Karpas-422 (cell line): ENCODE measurements around the gene PINK1. TPM values are rescaled to one million over a fixed set of nuclear protein-coding genes. Genes with fewer than 3 reads are reported as not detected.

Experiments used
- DNase-seq: peaks from one replicate; pipeline ENCODE4 v3.0.0-alpha.2; 2015
- H2AFZ ChIP-seq: fragments of 200-600 bp; sonication (generic); 2 replicates; pipeline ENCODE4 v1.6.1; 2014; ENCODE audit warnings: antibody characterized with exemption, low read length, mixed read lengths
- H3K27ac ChIP-seq: fragments of 200-600 bp; sonication (generic); 2 replicates; pipeline ENCODE4 v1.5.1; 2014; ENCODE audit warnings: mild to moderate bottlenecking, low read length, moderate library complexity
- H3K27me3 ChIP-seq: fragments of 200-600 bp; sonication (generic); 2 replicates; pipeline ENCODE4 v1.6.1; 2014; ENCODE audit warnings: low read length, mixed read lengths
- H3K36me3 ChIP-seq: fragments of 200-600 bp; sonication (generic); 2 replicates; pipeline ENCODE4 v1.6.1; 2014; ENCODE audit warnings: low read length, mixed read lengths; ENCODE audit not compliant: insufficient read depth
- H3K4me1 ChIP-seq: fragments of 200-600 bp; sonication (generic); 2 replicates; pipeline ENCODE4 v1.6.1; 2014; ENCODE audit warnings: mild to moderate bottlenecking, low read length, mixed read lengths
- H3K4me2 ChIP-seq: fragments of 200-600 bp; sonication (generic); 2 replicates; pipeline ENCODE4 v1.6.1; 2014; ENCODE audit warnings: low read length, low read depth, mild to moderate bottlenecking; ENCODE audit not compliant: poor library complexity, severe bottlenecking
- H3K4me3 ChIP-seq: fragments of 200-600 bp; sonication (generic); 2 replicates; pipeline ENCODE4 v1.5.1; 2014; ENCODE audit warnings: mild to moderate bottlenecking, antibody characterized with exemption, low read length, mixed read lengths
- H3K79me2 ChIP-seq: fragments of 200-600 bp; sonication (generic); 2 replicates; pipeline ENCODE4 v1.6.1; 2014; ENCODE audit warnings: mild to moderate bottlenecking, low read length, mixed read lengths
- H3K9ac ChIP-seq: fragments of 200-600 bp; sonication (generic); 2 replicates; pipeline ENCODE4 v1.6.0; 2014; ENCODE audit warnings: low read length
- H3K9me2 ChIP-seq: fragments of 200-600 bp; sonication (generic), shearing (Covaris generic); replicated peaks from 2 replicates; pipeline ENCODE4 v1.6.0; 2014; ENCODE audit warnings: mild to moderate bottlenecking, low read length, moderate library complexity; ENCODE audit not compliant: insufficient read depth
- H3K9me3 ChIP-seq: fragments of 300-700, 200-600 bp; sonication (generic); 2 replicates; pipeline ENCODE4 v1.6.1; 2014; ENCODE audit warnings: low read length, mixed read lengths
- H4K20me1 ChIP-seq: fragments of 200-600 bp; sonication (generic); 2 replicates; pipeline ENCODE4 v1.6.1; 2014; ENCODE audit warnings: mild to moderate bottlenecking, antibody characterized with exemption, low read length, low read depth; ENCODE audit not compliant: insufficient read depth
- total RNA-seq: library from RNA; depleted of rRNA; stranded (reverse); fragments of >200 nt; shearing (Covaris generic); gene quantifications from 2 replicates; pipeline ENCODE4 v1.2.3, GENCODE V29; 2014; ENCODE audit warnings: low replicate concordance

PINK1 gene
- total RNA-seq, 1 experiment from 2014 or later, result 4.0 TPM

GRCh38 chr1:20660363-20660762 is 27.1 kb downstream of the PINK1 start:
- Histone ChIP-seq H3K9ac (peak overlapping the region; percentile 96), H3K9me3 (no peaks in the 10 kb centered on the region), H3K27ac (peak overlapping the region; percentile 33; the same call in 1 of the 2 replicates)

DNA sequence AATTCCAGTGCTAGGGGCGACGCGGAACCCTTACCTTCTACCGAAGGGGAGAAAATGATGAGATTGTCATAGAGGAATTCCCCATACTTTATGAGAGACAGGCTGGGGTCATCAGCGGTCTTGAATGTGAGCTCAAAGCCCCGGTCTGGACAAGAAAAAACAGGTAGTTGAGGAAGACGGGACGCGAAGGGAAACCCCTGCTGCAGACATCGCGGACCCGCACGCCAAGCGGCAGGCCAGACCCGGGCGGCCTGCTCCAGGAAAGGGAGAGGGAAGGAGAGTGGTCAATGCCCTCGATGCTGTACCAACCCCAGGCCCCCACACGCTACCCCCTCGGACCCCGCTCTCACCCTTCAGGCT is 27.6 kb downstream of the PINK1 start:
- peaks cover 21% of the 10 kb centered on the region for H3K4me1 ChIP-seq
- H3K27me3 ChIP-seq, result no peaks in the 10 kb centered on the region
- peak overlapping the region; percentile 93 for H3K4me2 ChIP-seq
- peaks cover 57% of the 10 kb centered on the region for H3K79me2 ChIP-seq
- H3K27ac ChIP-seq, result peak overlapping the region; percentile 33; the same call in 1 of the 2 replicates
- H3K9me3 ChIP-seq, result no peaks in the 10 kb centered on the region
- H3K9ac ChIP-seq, result peak overlapping the region; percentile 96
- H2AFZ ChIP-seq, result peak overlapping the region; percentile 67; the same call in 1 of the 2 replicates
- H3K36me3 ChIP-seq, result peaks cover 17% of the 10 kb centered on the region; the same call in 1 of the 2 replicates
- peak; percentile 56 for DNase-seq
- H4K20me1 ChIP-seq, result peaks cover 17% of the 10 kb centered on the region
- H3K4me3 ChIP-seq, result peak overlapping the region; percentile 92
- no peaks in the 10 kb centered on the region for H3K9me2 ChIP-seq

More at GRCh38 chr1:20660363-20660762, 27.1 kb downstream of the PINK1 start:
- Histone ChIP-seq H3K4me3 (peak overlapping the region; percentile 92), H2AFZ (no peak overlapping the region), H3K4me2 (peak overlapping the region; percentile 93), H3K27me3 (no peaks in the 10 kb centered on the region), H3K79me2 (peaks cover 57% of the 10 kb centered on the region), H3K9me2 (no peaks in the 10 kb centered on the region), H3K4me1 (peaks cover 21% of the 10 kb centered on the region), H3K36me3 (peaks cover 20% of the 10 kb centered on the region; the same call in 1 of the 2 replicates), H4K20me1 (peaks cover 22% of the 10 kb centered on the region)
- DNase-seq, result peak; percentile 50

DNA sequence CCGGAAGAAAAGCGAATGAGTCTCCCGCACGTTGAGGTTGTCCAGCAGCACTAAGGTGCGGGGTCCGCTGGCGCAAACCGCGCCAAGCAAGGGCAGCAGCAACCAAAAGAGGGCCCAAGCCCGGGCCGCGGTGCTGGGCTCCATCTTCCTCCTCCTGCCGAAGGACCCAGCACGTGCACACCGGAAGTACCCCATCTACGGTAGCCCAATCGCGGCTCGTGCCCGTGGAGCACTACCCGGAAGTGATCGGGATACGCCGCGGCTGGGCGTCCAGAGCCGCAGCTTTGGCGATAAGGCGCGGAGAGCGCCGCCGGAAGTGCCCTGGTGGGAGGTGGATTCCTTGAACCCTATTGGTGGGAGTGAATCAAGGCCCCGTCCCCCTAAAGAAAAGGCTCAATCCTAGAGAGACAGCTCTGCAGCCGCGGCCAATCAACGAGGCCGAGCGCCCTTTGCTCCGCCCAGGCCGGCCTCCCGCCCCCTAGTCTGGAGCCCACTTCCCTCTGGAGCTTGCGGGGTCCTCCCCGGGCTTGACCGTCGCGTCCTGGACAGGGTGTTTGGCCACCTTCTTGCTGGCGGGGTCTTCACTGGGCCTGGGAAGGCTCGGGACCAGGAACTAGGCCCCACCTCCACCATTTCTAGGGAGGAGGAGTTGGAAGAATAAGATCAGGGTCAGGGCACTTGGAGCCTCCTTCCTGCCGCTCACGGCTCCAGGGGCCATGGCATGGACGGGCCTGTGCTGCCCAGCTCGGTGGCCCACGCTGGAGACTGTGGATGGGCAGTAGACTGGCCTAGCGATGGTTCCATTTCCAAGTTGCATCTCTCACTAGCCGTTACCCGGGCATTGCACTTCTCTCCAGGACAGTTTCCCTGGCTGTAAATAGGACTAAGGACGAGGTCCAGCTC is 28.2 kb downstream of the PINK1 start, which contains the start of gene DDOST:
DDOST (minus strand) TSS at position 163 of the 903 bp plus-strand sequence; CDS start at position 144, 19 bp downstream.
- Histone ChIP-seq H3K27ac (peak within 1 kb of the TSS; percentile 33; the same call in 1 of the 2 replicates), H3K9me3 (no peaks in the 10 kb centered on the region), H4K20me1 (peaks cover 16% of the 10 kb centered on the region), H3K79me2 (peaks cover 54% of the 10 kb centered on the region), H3K9ac (peak within 1 kb of the TSS; percentile 96), H3K4me1 (peaks cover 21% of the 10 kb centered on the region), H3K27me3 (no peaks in the 10 kb centered on the region), H3K36me3 (peaks cover 12% of the 10 kb centered on the region; the same call in 1 of the 2 replicates), H3K4me3 (peak within 1 kb of the TSS; percentile 92), H3K9me2 (no peaks in the 10 kb centered on the region), H2AFZ (peak within 1 kb of the TSS; percentile 67; the same call in 1 of the 2 replicates), H3K4me2 (peak within 1 kb of the TSS; percentile 93)
- peak; percentile 99 for DNase-seq

DNA sequence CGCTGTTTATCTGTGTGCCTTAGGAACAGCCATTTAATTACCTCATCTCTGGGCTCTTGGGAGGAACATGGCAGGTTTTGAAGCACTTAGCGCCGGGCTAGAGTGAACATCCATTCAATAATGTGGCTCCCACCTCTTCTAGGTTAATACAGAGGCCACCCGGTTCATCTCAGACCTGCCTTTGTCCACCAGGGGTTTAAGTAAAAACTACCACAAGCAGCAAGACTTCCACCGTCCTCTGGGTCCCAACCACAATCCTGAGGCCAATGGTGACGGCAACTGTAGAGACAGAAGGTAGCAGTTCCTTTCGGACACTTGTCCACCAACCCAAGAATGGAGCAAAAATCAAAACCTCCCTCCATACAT is 28.8 kb downstream of the PINK1 start:
- no peak overlapping the region for H2AFZ ChIP-seq
- no peak for DNase-seq
- H3K9me2 ChIP-seq, result no peaks in the 10 kb centered on the region
- H3K9me3 ChIP-seq, result no peaks in the 10 kb centered on the region
- H3K79me2 ChIP-seq, result peaks cover 48% of the 10 kb centered on the region
- H3K4me1 ChIP-seq, result peaks cover 24% of the 10 kb centered on the region
- H3K36me3 ChIP-seq, result peaks cover 10% of the 10 kb centered on the region; the same call in 1 of the 2 replicates
- peak overlapping the region; percentile 84 for H3K4me2 ChIP-seq
- H3K4me3 ChIP-seq, result peak overlapping the region; percentile 92
- peaks cover 12% of the 10 kb centered on the region for H4K20me1 ChIP-seq
- H3K27me3 ChIP-seq, result no peaks in the 10 kb centered on the region
- peak overlapping the region; percentile 85 for H3K9ac ChIP-seq
- no peak overlapping the region; the same call in 1 of the 2 replicates for H3K27ac ChIP-seq

DNA sequence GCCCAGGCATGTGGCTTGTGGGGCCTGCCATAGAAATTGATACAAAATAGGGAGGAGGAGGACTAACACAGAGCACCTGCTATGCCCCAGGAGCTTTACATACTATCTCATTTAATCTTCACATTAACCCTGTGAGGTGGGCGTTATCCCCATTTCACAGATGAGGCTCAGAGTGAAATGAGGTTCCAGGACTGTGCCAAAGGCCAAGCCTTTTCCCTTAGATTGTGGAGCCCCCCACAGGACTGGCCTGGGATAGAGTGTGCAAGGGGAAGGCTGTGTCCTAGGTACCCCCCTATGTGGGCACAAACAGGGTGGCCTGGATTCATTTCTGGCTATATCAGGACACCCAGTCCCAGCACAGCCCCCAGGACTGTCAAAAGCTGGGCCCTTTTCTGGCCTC is 30.1 kb downstream of the PINK1 start:
- H3K36me3 ChIP-seq, result peaks cover 5% of the 10 kb centered on the region; the same call in 1 of the 2 replicates
- H3K9ac ChIP-seq, result no peak overlapping the region
- H3K79me2 ChIP-seq, result peaks cover 35% of the 10 kb centered on the region
- no peak overlapping the region for H2AFZ ChIP-seq
- peaks cover 12% of the 10 kb centered on the region for H4K20me1 ChIP-seq
- H3K27me3 ChIP-seq, result no peaks in the 10 kb centered on the region
- no peak overlapping the region for H3K4me2 ChIP-seq
- no peak overlapping the region for H3K4me3 ChIP-seq
- H3K9me3 ChIP-seq, result no peaks in the 10 kb centered on the region
- H3K9me2 ChIP-seq, result no peaks in the 10 kb centered on the region
- peaks cover 28% of the 10 kb centered on the region for H3K4me1 ChIP-seq
- no peak overlapping the region for H3K27ac ChIP-seq
- peak; percentile 40 for DNase-seq

GRCh38 chr1:20663969-20664715 is 30.9 kb downstream of the PINK1 start:
- H4K20me1 ChIP-seq, result peaks cover 12% of the 10 kb centered on the region
- no peaks in the 10 kb centered on the region for H3K27me3 ChIP-seq
- H3K4me3 ChIP-seq, result no peak overlapping the region
- peaks cover 28% of the 10 kb centered on the region for H3K4me1 ChIP-seq
- no peak overlapping the region for H3K4me2 ChIP-seq
- H3K36me3 ChIP-seq, result peaks cover 5% of the 10 kb centered on the region; the same call in 1 of the 2 replicates
- H3K9me2 ChIP-seq, result no peaks in the 10 kb centered on the region
- H3K79me2 ChIP-seq, result peaks cover 27% of the 10 kb centered on the region
- no peak overlapping the region for H2AFZ ChIP-seq
- no peaks in the 10 kb centered on the region for H3K9me3 ChIP-seq
- H3K27ac ChIP-seq, result no peak overlapping the region
- H3K9ac ChIP-seq, result no peak overlapping the region
- DNase-seq, result peak; percentile 34

DNA sequence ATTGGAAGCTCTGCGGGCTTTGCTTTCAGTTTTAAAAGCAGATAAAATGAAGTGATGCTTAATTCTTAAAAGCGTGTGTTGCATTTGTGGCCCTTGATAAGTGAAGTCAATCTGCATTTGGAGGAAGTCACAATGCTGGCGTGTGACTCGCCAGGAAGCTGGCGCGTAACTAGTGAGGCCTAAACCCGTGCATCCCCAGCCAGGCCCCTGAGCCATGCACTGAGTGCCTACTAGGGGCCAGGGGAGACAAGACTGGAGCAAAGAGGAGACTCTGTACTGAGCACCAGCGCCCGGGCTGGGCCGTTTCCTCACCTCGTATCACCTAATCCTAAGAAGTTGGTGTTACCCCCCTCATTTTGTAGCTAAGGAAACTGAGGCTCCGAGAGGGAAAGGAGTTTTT is 32.5 kb downstream of the PINK1 start:
- Histone ChIP-seq H2AFZ (no peak overlapping the region), H3K9me2 (no peaks in the 10 kb centered on the region), H3K4me2 (no peak overlapping the region), H3K9me3 (no peaks in the 10 kb centered on the region), H4K20me1 (peaks cover under 1% of the 10 kb centered on the region; the same call in 1 of the 2 replicates), H3K36me3 (no peaks in the 10 kb centered on the region), H3K9ac (no peak overlapping the region), H3K79me2 (peaks cover 11% of the 10 kb centered on the region), H3K27ac (no peak overlapping the region), H3K27me3 (no peaks in the 10 kb centered on the region), H3K4me1 (peaks cover 14% of the 10 kb centered on the region), H3K4me3 (no peak overlapping the region)
- DNase-seq, result no peak
